ENCODE measurements around the gene EFCAB6.
A peak's percentile ranks its signal among the peaks of the same experiment; 100 is the strongest.

EFCAB6 gene

GRCh38 chr22:43812149-43812842 lies at the start of gene EFCAB6:
Gene EFCAB6 (minus strand): TSS chr22:43812305. CDS start chr22:43782318, 29,987 bp downstream.
- Histone ChIP-seq H3K4me3 (ENCODE audit: severe bottlenecking) (peak within 1 kb of the TSS; percentile 95), H3K36me3 (ENCODE audit: low read depth) (no peaks in the 10 kb centered on the region), H3K27ac (ENCODE audit: poor library complexity, severe bottlenecking) (peak within 1 kb of the TSS; percentile 12), H3K27me3 (ENCODE audit: insufficient read depth, poor library complexity, severe bottlenecking) (no peaks in the 10 kb centered on the region), H3K9me3 (ENCODE audit: severe bottlenecking) (no peaks in the 10 kb centered on the region), H3K4me1 (ENCODE audit: insufficient read depth, poor library complexity, severe bottlenecking) (peaks cover 7% of the 10 kb centered on the region)
- TF ChIP-seq CTCF (IDR thresholded peaks at IDR 0.05; ENCODE audit: poor library complexity, severe bottlenecking), result no peak
- peak; percentile 93 for ATAC-seq (ENCODE audit: low read depth)
- peak; percentile 86 for DNase-seq (ENCODE audit: low spot score)

- no peaks in the 10 kb centered on the region for H3K9me3 ChIP-seq (ENCODE audit: severe bottlenecking)
- no peak for TF ChIP-seq CTCF (IDR thresholded peaks at IDR 0.05; ENCODE audit: poor library complexity, severe bottlenecking)
- no peaks in the 10 kb centered on the region for H3K36me3 ChIP-seq (ENCODE audit: low read depth)
- DNase-seq (ENCODE audit: low spot score) (no peak), ATAC-seq (ENCODE audit: low read depth) (peak; percentile 19; the same call in 1 of the 3 replicates)
- H3K27ac ChIP-seq (ENCODE audit: poor library complexity, severe bottlenecking), result no peak overlapping the region
- no peaks in the 10 kb centered on the region for H3K4me1 ChIP-seq (ENCODE audit: insufficient read depth, poor library complexity, severe bottlenecking)
- H3K4me3 ChIP-seq (ENCODE audit: severe bottlenecking), result peak overlapping the region; percentile 67
- no peaks in the 10 kb centered on the region for H3K27me3 ChIP-seq (ENCODE audit: insufficient read depth, poor library complexity, severe bottlenecking)
Observed at GRCh38 chr22:43861529-43861928, 49.4 kb upstream of the EFCAB6 start.

- H3K27me3 ChIP-seq (ENCODE audit: insufficient read depth, poor library complexity, severe bottlenecking), result no peaks in the 10 kb centered on the region
- no peak for ATAC-seq (ENCODE audit: low read depth)
- no peak overlapping the region for H3K4me3 ChIP-seq (ENCODE audit: severe bottlenecking)
Observed at GRCh38 chr22:43860831-43861230, 48.7 kb upstream of the EFCAB6 start.

GRCh38 chr22:43860126-43860525 lies 48.0 kb upstream of the EFCAB6 start:
- no peaks in the 10 kb centered on the region for H3K27me3 ChIP-seq (ENCODE audit: insufficient read depth, poor library complexity, severe bottlenecking)
- TF ChIP-seq CTCF (IDR thresholded peaks at IDR 0.05; ENCODE audit: poor library complexity, severe bottlenecking), result no peak
- H3K4me1 ChIP-seq (ENCODE audit: insufficient read depth, poor library complexity, severe bottlenecking), result no peaks in the 10 kb centered on the region
- H3K27ac ChIP-seq (ENCODE audit: poor library complexity, severe bottlenecking), result no peak overlapping the region
- no peaks in the 10 kb centered on the region for H3K9me3 ChIP-seq (ENCODE audit: severe bottlenecking)
- ATAC-seq (ENCODE audit: low read depth) (no peak), DNase-seq (ENCODE audit: low spot score) (no peak)
- H3K4me3 ChIP-seq (ENCODE audit: severe bottlenecking), result no peak overlapping the region
- H3K36me3 ChIP-seq (ENCODE audit: low read depth), result no peaks in the 10 kb centered on the region

More at GRCh38 chr22:43860831-43861230, 48.7 kb upstream of the EFCAB6 start:
- no peak overlapping the region for H3K27ac ChIP-seq (ENCODE audit: poor library complexity, severe bottlenecking)
- H3K9me3 ChIP-seq (ENCODE audit: severe bottlenecking), result no peaks in the 10 kb centered on the region
- no peak for TF ChIP-seq CTCF (IDR thresholded peaks at IDR 0.05; ENCODE audit: poor library complexity, severe bottlenecking)
- no peaks in the 10 kb centered on the region for H3K4me1 ChIP-seq (ENCODE audit: insufficient read depth, poor library complexity, severe bottlenecking)
- H3K36me3 ChIP-seq (ENCODE audit: low read depth), result no peaks in the 10 kb centered on the region
- DNase-seq (ENCODE audit: low spot score), result no peak

GRCh38 chr22:43859621-43860020 lies 47.5 kb upstream of the EFCAB6 start:
- Histone ChIP-seq H3K4me1 (ENCODE audit: insufficient read depth, poor library complexity, severe bottlenecking) (no peaks in the 10 kb centered on the region), H3K4me3 (ENCODE audit: severe bottlenecking) (no peak overlapping the region), H3K27me3 (ENCODE audit: insufficient read depth, poor library complexity, severe bottlenecking) (no peaks in the 10 kb centered on the region), H3K36me3 (ENCODE audit: low read depth) (no peaks in the 10 kb centered on the region), H3K27ac (ENCODE audit: poor library complexity, severe bottlenecking) (no peak overlapping the region), H3K9me3 (ENCODE audit: severe bottlenecking) (no peaks in the 10 kb centered on the region)
- DNase-seq (ENCODE audit: low spot score) (no peak), ATAC-seq (ENCODE audit: low read depth) (no peak)
- no peak for TF ChIP-seq CTCF (IDR thresholded peaks at IDR 0.05; ENCODE audit: poor library complexity, severe bottlenecking)
